Smooth muscle cell (in vitro differentiated cells): Measurements from ENCODE around the gene RAB8A. TPM values are rescaled to one million over a fixed set of nuclear protein-coding genes. Genes with fewer than 3 reads are reported as not detected.

Experiments
- DNase-seq: peaks from one replicate; lab custom pipeline; 2025; ENCODE audit not compliant: unreplicated experiment; lab: John Stamatoyannopoulos, UW
- H2AFZ ChIP-seq: fragments of 200-600 bp; sonication (generic); 2 replicates; pipeline ENCODE4 v1.6.0; 2016; ENCODE audit warnings: antibody characterized with exemption, low read depth, mild to moderate bottlenecking
- H3F3A ChIP-seq: fragments of 200-600 bp; sonication (generic); 2 replicates; pipeline ENCODE4 v1.6.0; 2017; ENCODE audit warnings: antibody characterized with exemption, low read depth
- H3K27ac ChIP-seq: fragments of 200-600 bp; sonication (generic); 2 replicates; pipeline ENCODE4 v1.5.1; 2016; ENCODE audit warnings: low read depth, mild to moderate bottlenecking
- H3K27me3 ChIP-seq: fragments of 200-600 bp; sonication (generic); 2 replicates; pipeline ENCODE4 v1.6.1; 2016; ENCODE audit warnings: low read depth, mild to moderate bottlenecking
- H3K36me3 ChIP-seq: fragments of 200-600 bp; sonication (generic); 2 replicates; pipeline ENCODE4 v1.5.1; 2016; ENCODE audit warnings: low read depth
- H3K4me1 ChIP-seq: fragments of 200-600 bp; sonication (generic); 2 replicates; pipeline ENCODE4 v1.5.1; 2016; ENCODE audit warnings: low read depth
- H3K4me2 ChIP-seq: fragments of 200-600 bp; sonication (generic); 2 replicates; pipeline ENCODE4 v1.6.0; 2016; ENCODE audit warnings: mild to moderate bottlenecking
- H3K4me3 ChIP-seq: fragments of 200-600 bp; sonication (generic); 2 replicates; pipeline ENCODE4 v1.5.1; 2016; ENCODE audit warnings: mild to moderate bottlenecking
- H3K79me2 ChIP-seq: fragments of 200-600 bp; sonication (generic); 2 replicates; pipeline ENCODE4 v1.6.0; 2016; ENCODE audit warnings: low read depth, mild to moderate bottlenecking
- H3K9ac ChIP-seq: fragments of 200-600 bp; sonication (generic); 2 replicates; pipeline ENCODE4 v1.6.0; 2016; ENCODE audit warnings: low read depth
- H3K9me3 ChIP-seq: fragments of 200-600 bp; sonication (generic); replicated peaks from 2 replicates; pipeline ENCODE4 v1.5.1; 2016; ENCODE audit warnings: low read depth
- H4K20me1 ChIP-seq: fragments of 200-600 bp; sonication (generic); 2 replicates; pipeline ENCODE4 v1.6.0; 2016; ENCODE audit warnings: low read depth
- CTCF ChIP-seq: fragments of 200-600 bp; sonication (generic); IDR thresholded peaks from 2 replicates; pipeline ENCODE4 v1.5.1; 2017; ENCODE audit warnings: borderline replicate concordance, mild to moderate bottlenecking, antibody characterized with exemption; ENCODE audit not compliant: insufficient read depth, poor library complexity, severe bottlenecking
- WGBS: methylation state at CpG from one replicate; pipeline ENCODE4 v1.1.7; 2016; ENCODE audit warnings: low lambda C conversion rate; 5-methylcytosine and 5-hydroxymethylcytosine counted together
- polyA plus RNA-seq: library from polyadenylated mRNA; unstranded; fragments of >200 nt; fragmentation: Nextera tagmentation; extraction: Ambion mirVana; gene quantifications from 2 replicates; pipeline ENCODE4 v1.2.1, GENCODE V29; 2016
- total RNA-seq: library from RNA; depleted of rRNA; stranded (reverse); fragments of >200 nt; gene quantifications from 2 replicates; pipeline ENCODE4 v1.2.3, GENCODE V29; 2014

RAB8A gene
- total and polyA plus RNA-seq, 2 experiments from 2014 or later, result 47.3 to 96.0 TPM

GRCh38 chr19:16076958-16077611 is 34.6 kb upstream of the RAB8A start:
- Histone ChIP-seq H3K79me2 (peaks cover 63% of the 10 kb centered on the region), H4K20me1 (peaks cover 52% of the 10 kb centered on the region), H2AFZ (no peak overlapping the region), H3K4me1 (peaks cover 13% of the 10 kb centered on the region), H3K9me3 (no peaks in the 10 kb centered on the region), H3K27me3 (no peaks in the 10 kb centered on the region), H3K4me3 (peak overlapping the region; percentile 100), H3K9ac (peak overlapping the region; percentile 98), H3F3A (peaks cover 50% of the 10 kb centered on the region), H3K36me3 (peaks cover 3% of the 10 kb centered on the region), H3K4me2 (peak overlapping the region; percentile 95), H3K27ac (peak overlapping the region; percentile 97)
- no peak for DNase-seq
- no peak for TF ChIP-seq CTCF
- WGBS, result under 1% methylated on average over 45 of the region's 56 CpGs

GRCh38 chr19:16077984-16078758 is 33.5 kb upstream of the RAB8A start:
- H2AFZ ChIP-seq, result no peak overlapping the region
- WGBS, result 5% methylated on average over 16 of the region's 16 CpGs

GRCh38 chr19:16078759-16079707 is 32.7 kb upstream of the RAB8A start:
- peak overlapping the region; percentile 95 for H3K4me2 ChIP-seq
- H3K79me2 ChIP-seq, result peaks cover 82% of the 10 kb centered on the region
- peaks cover 72% of the 10 kb centered on the region for H4K20me1 ChIP-seq
- H3K27ac ChIP-seq, result peak overlapping the region; percentile 97
- H3F3A ChIP-seq, result peaks cover 51% of the 10 kb centered on the region
- peak overlapping the region; percentile 98 for H3K9ac ChIP-seq
- no peaks in the 10 kb centered on the region for H3K9me3 ChIP-seq
- H3K4me1 ChIP-seq, result peaks cover 13% of the 10 kb centered on the region
- TF ChIP-seq CTCF, result no peak
- peaks cover 3% of the 10 kb centered on the region for H3K36me3 ChIP-seq
- WGBS, result 7% methylated on average over 17 of the region's 17 CpGs
- peak overlapping the region; percentile 100 for H3K4me3 ChIP-seq
- no peak for DNase-seq
- no peaks in the 10 kb centered on the region for H3K27me3 ChIP-seq
- H2AFZ ChIP-seq, result no peak overlapping the region

More at GRCh38 chr19:16077984-16078758, 33.5 kb upstream of the RAB8A start:
- peaks cover 63% of the 10 kb centered on the region for H4K20me1 ChIP-seq
- DNase-seq, result no peak
- peak overlapping the region; percentile 97 for H3K27ac ChIP-seq
- peaks cover 50% of the 10 kb centered on the region for H3F3A ChIP-seq
- peaks cover 13% of the 10 kb centered on the region for H3K4me1 ChIP-seq
- H3K27me3 ChIP-seq, result no peaks in the 10 kb centered on the region
- H3K79me2 ChIP-seq, result peaks cover 73% of the 10 kb centered on the region
- H3K4me3 ChIP-seq, result peak overlapping the region; percentile 100
- H3K9me3 ChIP-seq, result no peaks in the 10 kb centered on the region
- no peak for TF ChIP-seq CTCF
- peaks cover 3% of the 10 kb centered on the region for H3K36me3 ChIP-seq
- peak overlapping the region; percentile 98 for H3K9ac ChIP-seq
- peak overlapping the region; percentile 95 for H3K4me2 ChIP-seq
